Stomach (tissue), 4 donors: ENCODE data around the gene MYBPH.

Source experiments
- EP300 ChIP-seq: sonication (generic); formaldehyde crosslinking; IDR thresholded peaks from one replicate; pipeline ENCODE4 v1.6.1; 2017; ENCODE audit warnings: antibody characterized with exemption
- POLR2A ChIP-seq, 4 donors: fragments of 450-650 bp; IDR thresholded peaks; one replicate each; pipeline ENCODE4 v1.6.1; 2016; ENCODE audit warnings: antibody characterized with exemption in 4 of 4, control low read depth in 2 of 4, mild to moderate bottlenecking in 1 of 4, moderate library complexity in 1 of 4
- POLR2AphosphoS5 ChIP-seq, 3 donors: sonication (generic); formaldehyde crosslinking; IDR thresholded peaks; one replicate each; pipeline ENCODE4 v1.6.1; 2016; ENCODE audit warnings: antibody characterized with exemption in 3 of 3
- TF ChIP-seq, protein P1 (sequence below), 7 experiments: fragments of 450-650 bp in 4 of 7; fragments of 200-600 bp in 3 of 7; sonication (generic) in 3 of 7; IDR thresholded peaks; one replicate each; pipeline ENCODE4 v1.5.1; 2016 to 2019; ENCODE audit warnings: antibody characterized with exemption in 7 of 7, control low read depth in 2 of 7, mild to moderate bottlenecking in 1 of 7

DNA sequence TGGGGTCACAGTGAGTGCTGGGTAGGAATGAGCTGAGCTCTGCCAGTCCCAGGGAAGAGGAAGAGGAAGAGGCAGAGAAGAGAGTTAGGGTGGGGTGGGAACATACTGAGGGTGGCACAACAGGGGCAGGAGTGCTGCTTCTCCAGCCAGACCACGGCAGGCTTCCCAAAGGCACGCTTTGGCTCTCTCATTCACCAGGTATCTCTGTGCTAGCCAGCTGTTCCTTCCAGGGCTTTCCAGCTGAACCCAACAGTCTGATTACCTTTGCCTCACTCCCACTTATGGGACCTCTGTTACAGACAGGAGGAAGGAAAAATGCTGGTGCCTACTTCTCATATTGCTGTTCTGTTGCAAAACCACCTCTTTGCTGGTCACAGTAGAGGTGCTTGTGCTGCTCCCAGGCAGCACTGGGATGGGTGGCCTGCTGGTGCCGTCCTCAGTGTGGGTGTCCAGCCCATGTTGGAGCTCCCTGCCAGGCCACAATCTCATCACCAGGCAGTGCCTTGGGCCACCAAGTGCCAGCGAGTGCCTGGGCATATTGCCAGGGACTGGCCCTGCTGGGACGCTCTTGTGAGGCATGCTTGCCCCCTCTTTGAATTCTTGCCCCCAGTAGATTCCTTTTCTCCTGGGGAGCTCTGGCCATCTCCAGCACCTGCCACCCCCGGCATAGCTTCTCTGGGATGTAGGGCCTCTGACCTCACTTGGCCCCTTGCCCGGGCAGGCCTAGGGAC, 46.0 kb downstream of the MYBPH start:
- TF ChIP-seq, protein P1, sequence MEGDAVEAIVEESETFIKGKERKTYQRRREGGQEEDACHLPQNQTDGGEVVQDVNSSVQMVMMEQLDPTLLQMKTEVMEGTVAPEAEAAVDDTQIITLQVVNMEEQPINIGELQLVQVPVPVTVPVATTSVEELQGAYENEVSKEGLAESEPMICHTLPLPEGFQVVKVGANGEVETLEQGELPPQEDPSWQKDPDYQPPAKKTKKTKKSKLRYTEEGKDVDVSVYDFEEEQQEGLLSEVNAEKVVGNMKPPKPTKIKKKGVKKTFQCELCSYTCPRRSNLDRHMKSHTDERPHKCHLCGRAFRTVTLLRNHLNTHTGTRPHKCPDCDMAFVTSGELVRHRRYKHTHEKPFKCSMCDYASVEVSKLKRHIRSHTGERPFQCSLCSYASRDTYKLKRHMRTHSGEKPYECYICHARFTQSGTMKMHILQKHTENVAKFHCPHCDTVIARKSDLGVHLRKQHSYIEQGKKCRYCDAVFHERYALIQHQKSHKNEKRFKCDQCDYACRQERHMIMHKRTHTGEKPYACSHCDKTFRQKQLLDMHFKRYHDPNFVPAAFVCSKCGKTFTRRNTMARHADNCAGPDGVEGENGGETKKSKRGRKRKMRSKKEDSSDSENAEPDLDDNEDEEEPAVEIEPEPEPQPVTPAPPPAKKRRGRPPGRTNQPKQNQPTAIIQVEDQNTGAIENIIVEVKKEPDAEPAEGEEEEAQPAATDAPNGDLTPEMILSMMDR (IDR thresholded peaks at IDR 0.05): no peak
- TF ChIP-seq POLR2A (IDR thresholded peaks at IDR 0.05) (no peak), EP300 (no peak), POLR2AphosphoS5 (IDR thresholded peaks at IDR 0.05) (no peak)
